ENCODE measurements around the gene RHOU.

RHOU gene

DNA sequence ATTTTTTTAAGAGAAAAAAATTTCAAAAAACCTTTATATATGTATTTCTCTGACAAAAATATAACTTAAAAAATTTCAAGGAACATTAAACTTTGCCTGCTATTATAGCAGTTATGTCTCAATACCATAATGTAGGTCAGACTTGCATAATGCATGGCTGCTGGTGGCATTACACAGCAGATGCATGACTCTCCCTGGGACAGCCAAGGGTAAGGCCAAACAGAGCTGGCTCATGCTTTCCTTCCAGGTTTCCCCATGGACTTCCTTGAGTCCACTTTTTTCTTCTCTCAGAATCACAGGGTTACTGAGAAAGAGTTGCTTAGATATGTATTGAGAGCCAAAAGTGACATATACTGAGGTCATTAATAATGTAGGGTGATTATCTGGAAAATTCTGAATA lies 43.7 kb downstream of the RHOU start:
- Histone ChIP-seq H3K4me2 (ENCODE audit: low read length) (no peak overlapping the region), H3K79me2 (ENCODE audit: low read length) (no peaks in the 10 kb centered on the region), H3K27ac (ENCODE audit: low read length) (no peak overlapping the region), H4K20me1 (ENCODE audit: insufficient read depth, low read length) (no peaks in the 10 kb centered on the region), H3K9me3 (ENCODE audit: insufficient read depth, low read length) (no peaks in the 10 kb centered on the region), H3K27me3 (ENCODE audit: low read depth, low read length) (peaks cover 53% of the 10 kb centered on the region), H3K4me3 (ENCODE audit: low read length) (no peak overlapping the region), H3K9ac (ENCODE audit: low read length) (no peak overlapping the region), H3K36me3 (replicated peaks; ENCODE audit: low read depth, low read length) (no peaks in the 10 kb centered on the region), H2AFZ (ENCODE audit: low read depth, low read length) (no peak overlapping the region), H3K4me1 (ENCODE audit: low read length) (no peaks in the 10 kb centered on the region)
- TF ChIP-seq, protein P1, sequence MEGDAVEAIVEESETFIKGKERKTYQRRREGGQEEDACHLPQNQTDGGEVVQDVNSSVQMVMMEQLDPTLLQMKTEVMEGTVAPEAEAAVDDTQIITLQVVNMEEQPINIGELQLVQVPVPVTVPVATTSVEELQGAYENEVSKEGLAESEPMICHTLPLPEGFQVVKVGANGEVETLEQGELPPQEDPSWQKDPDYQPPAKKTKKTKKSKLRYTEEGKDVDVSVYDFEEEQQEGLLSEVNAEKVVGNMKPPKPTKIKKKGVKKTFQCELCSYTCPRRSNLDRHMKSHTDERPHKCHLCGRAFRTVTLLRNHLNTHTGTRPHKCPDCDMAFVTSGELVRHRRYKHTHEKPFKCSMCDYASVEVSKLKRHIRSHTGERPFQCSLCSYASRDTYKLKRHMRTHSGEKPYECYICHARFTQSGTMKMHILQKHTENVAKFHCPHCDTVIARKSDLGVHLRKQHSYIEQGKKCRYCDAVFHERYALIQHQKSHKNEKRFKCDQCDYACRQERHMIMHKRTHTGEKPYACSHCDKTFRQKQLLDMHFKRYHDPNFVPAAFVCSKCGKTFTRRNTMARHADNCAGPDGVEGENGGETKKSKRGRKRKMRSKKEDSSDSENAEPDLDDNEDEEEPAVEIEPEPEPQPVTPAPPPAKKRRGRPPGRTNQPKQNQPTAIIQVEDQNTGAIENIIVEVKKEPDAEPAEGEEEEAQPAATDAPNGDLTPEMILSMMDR (IDR thresholded peaks at IDR 0.05; ENCODE audit: low read depth, low read length): no peak
- no peak for TF ChIP-seq EZH2phosphoT487 (IDR thresholded peaks at IDR 0.05; ENCODE audit: low read depth)

DNA sequence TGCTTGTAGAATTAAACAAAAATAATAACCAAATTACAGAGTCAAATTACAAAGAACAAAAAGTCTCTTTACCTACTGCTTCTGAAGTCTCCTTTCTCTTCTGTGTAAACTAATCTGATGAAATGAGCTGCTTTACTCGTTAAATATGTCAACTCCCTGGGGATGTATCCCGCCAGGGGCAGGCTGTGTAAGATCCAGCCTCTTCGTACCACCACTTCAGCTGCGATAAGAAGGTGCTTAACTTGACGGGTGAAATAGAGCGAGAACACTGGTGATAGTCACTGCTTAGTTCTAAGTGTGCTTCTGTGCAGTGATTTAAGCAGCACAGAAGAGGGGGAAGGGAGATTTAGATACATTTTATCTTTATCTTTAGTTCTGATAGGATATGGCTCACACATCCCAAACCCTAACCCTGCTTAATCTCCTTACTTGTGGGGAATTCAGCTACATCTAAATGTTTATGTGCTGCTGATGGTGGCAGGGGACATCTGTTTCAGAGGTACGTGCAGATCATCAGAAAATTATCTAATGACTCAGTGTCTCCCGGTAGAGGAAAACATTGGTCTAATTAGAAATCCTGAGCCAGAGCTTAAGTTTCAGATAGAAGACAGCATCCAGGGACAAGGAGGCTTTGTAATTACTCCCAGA lies 46.0 kb downstream of the RHOU start:
- Histone ChIP-seq H3K36me3 (replicated peaks; ENCODE audit: low read depth, low read length) (no peaks in the 10 kb centered on the region), H3K9me3 (ENCODE audit: insufficient read depth, low read length) (no peaks in the 10 kb centered on the region), H4K20me1 (ENCODE audit: insufficient read depth, low read length) (no peaks in the 10 kb centered on the region), H3K4me1 (ENCODE audit: low read length) (peaks cover 9% of the 10 kb centered on the region), H3K4me3 (ENCODE audit: low read length) (no peak overlapping the region), H3K79me2 (ENCODE audit: low read length) (no peaks in the 10 kb centered on the region), H3K9ac (ENCODE audit: low read length) (no peak overlapping the region), H3K4me2 (ENCODE audit: low read length) (no peak overlapping the region), H3K27me3 (ENCODE audit: low read depth, low read length) (peaks cover 49% of the 10 kb centered on the region), H2AFZ (ENCODE audit: low read depth, low read length) (no peak overlapping the region), H3K27ac (ENCODE audit: low read length) (no peak overlapping the region)
- no peak for TF ChIP-seq EZH2phosphoT487 (IDR thresholded peaks at IDR 0.05; ENCODE audit: low read depth)
- TF ChIP-seq, protein P1 (IDR thresholded peaks at IDR 0.05; ENCODE audit: low read depth, low read length): no peak

DNA sequence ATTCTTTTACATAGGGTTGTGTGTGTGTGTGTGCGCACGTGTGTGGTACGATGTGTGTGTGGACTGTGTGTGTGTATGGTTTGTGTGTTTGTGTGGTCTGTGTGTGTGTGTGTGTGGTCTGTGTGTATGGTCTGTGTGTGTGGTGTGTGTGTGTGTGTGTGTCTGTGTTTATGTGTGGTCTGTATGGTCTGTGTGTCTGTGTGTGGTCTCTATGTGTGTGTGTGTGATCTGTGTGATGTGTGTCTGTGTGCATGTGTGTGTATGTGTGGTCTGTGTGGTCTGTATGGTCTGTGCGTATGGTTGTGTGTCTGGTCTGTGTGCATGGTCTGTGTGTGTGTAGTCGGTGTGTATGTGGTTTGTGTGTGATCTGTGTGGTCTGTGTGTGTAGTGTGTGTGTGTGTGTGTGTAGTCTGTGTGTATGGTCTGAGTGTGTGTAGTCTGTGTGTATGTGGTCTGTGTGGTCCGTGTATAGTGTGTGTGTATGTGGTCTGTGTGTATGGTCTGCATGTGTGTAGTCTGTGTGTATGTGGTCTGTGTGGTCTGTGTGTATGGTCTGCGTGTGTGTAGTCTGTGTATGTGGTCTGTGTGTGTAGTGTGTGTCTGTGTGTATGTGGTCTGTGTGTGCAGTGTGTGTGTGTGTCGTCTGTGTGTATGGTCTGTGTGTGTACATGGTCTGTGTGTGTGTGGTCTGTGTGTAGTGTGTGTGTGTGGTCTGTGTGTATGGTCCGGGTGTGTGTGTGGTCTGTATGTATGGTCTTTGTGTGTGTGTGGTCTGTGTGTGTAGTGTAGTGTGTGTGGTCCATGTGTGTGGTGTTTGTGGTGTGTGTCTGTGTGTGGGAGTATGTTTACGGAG lies 46.8 kb downstream of the RHOU start:
- no peaks in the 10 kb centered on the region for H3K36me3 ChIP-seq (replicated peaks; ENCODE audit: low read depth, low read length)
- H4K20me1 ChIP-seq (ENCODE audit: insufficient read depth, low read length): no peaks in the 10 kb centered on the region
- TF ChIP-seq EZH2phosphoT487 (IDR thresholded peaks at IDR 0.05; ENCODE audit: low read depth): no peak
- TF ChIP-seq, protein P1 (IDR thresholded peaks at IDR 0.05; ENCODE audit: low read depth, low read length): no peak
- H3K4me3 ChIP-seq (ENCODE audit: low read length): no peak overlapping the region
- H3K4me1 ChIP-seq (ENCODE audit: low read length): peaks cover 17% of the 10 kb centered on the region
- peaks cover 52% of the 10 kb centered on the region for H3K27me3 ChIP-seq (ENCODE audit: low read depth, low read length)
- no peak overlapping the region for H2AFZ ChIP-seq (ENCODE audit: low read depth, low read length)
- H3K4me2 ChIP-seq (ENCODE audit: low read length): no peak overlapping the region
- no peaks in the 10 kb centered on the region for H3K9me3 ChIP-seq (ENCODE audit: insufficient read depth, low read length)
- no peaks in the 10 kb centered on the region for H3K79me2 ChIP-seq (ENCODE audit: low read length)
- H3K27ac ChIP-seq (ENCODE audit: low read length): no peak overlapping the region
- H3K9ac ChIP-seq (ENCODE audit: low read length): no peak overlapping the region

DNA sequence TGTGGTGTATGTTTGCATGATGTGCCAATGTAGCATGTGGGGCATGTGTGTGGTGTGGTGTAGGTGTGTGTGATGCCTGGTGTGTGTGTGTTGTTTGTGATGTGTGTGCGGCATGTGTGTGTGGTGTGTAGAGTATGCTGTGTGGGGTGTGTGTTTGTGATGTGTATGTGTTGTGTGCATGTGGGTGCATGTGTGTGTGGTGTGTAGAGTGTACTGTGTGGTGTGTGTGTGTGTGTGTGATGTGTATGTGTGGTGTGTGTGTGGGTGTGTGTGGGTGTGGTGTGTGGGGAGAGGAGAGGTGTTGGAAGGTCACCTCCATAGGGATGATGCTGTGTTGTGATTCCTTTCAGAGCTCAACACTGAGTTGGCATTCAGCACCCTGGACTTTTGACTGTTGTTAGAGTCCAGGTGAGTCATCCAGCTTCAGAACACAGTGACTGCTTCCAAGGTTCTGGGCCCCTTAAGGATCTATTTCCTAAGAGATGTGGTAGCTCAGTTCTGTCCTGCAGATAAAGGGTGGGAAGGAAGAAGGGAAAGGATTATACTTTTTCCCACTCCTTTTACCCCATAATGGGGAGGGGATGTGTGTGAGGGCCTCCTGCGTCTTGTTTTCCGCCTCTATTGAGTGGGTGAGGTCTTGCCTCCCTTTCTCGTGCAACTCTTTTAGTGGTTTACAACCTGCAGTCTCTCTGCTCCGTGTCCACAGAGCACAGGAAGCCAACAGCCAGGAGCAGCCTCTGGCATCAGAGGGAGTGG lies 47.6 kb downstream of the RHOU start:
- Histone ChIP-seq H3K36me3 (replicated peaks; ENCODE audit: low read depth, low read length) (no peaks in the 10 kb centered on the region), H4K20me1 (ENCODE audit: insufficient read depth, low read length) (no peaks in the 10 kb centered on the region), H2AFZ (ENCODE audit: low read depth, low read length) (no peak overlapping the region), H3K4me1 (ENCODE audit: low read length) (peaks cover 18% of the 10 kb centered on the region), H3K4me2 (ENCODE audit: low read length) (no peak overlapping the region), H3K4me3 (ENCODE audit: low read length) (no peak overlapping the region), H3K27ac (ENCODE audit: low read length) (no peak overlapping the region), H3K27me3 (ENCODE audit: low read depth, low read length) (peaks cover 60% of the 10 kb centered on the region), H3K9me3 (ENCODE audit: insufficient read depth, low read length) (no peaks in the 10 kb centered on the region), H3K79me2 (ENCODE audit: low read length) (no peaks in the 10 kb centered on the region), H3K9ac (ENCODE audit: low read length) (no peak overlapping the region)
- no peak for TF ChIP-seq EZH2phosphoT487 (IDR thresholded peaks at IDR 0.05; ENCODE audit: low read depth)
- TF ChIP-seq, protein P1 (IDR thresholded peaks at IDR 0.05; ENCODE audit: low read depth, low read length): no peak

All from OCI-LY3 (cell line).